HepG2 (cell line): Measurements from ENCODE around the gene ABHD4.

ENCODE experiments used
- AKNA ChIP-seq: sonication (generic); formaldehyde crosslinking; IDR thresholded peaks from 2 replicates; pipeline ENCODE4 v1.4.0; 2020; ENCODE audit warnings: missing genetic modification reagents, borderline replicate concordance
- CTCF ChIP-seq: sonication (generic); formaldehyde crosslinking; IDR thresholded peaks from 2 replicates; pipeline ENCODE4 v1.5.0; 2020; ENCODE audit warnings: mild to moderate bottlenecking, missing genetic modification reagents, moderate library complexity
- KLF9 ChIP-seq: IDR thresholded peaks from 2 replicates; pipeline ENCODE4 v1.6.1; 2016; ENCODE audit warnings: low read depth
- MYNN ChIP-seq: sonication (generic); formaldehyde crosslinking; IDR thresholded peaks from 2 replicates; pipeline ENCODE4 v1.4.0; 2020; ENCODE audit warnings: mild to moderate bottlenecking, low read depth, missing genetic modification reagents
- TERF1 ChIP-seq: sonication (generic); formaldehyde crosslinking; IDR thresholded peaks from 2 replicates; pipeline ENCODE4 v1.8.0; 2022; ENCODE audit warnings: mild to moderate bottlenecking, missing genetic modification reagents, moderate library complexity
- ZNF367 ChIP-seq: sonication (generic); formaldehyde crosslinking; IDR thresholded peaks from 2 replicates; pipeline ENCODE4 v1.4.0; 2020; ENCODE audit warnings: missing genetic modification reagents, borderline replicate concordance
- ZNF431 ChIP-seq: sonication (generic); formaldehyde crosslinking; IDR thresholded peaks from 2 replicates; pipeline ENCODE4 v1.9.0; 2022; ENCODE audit warnings: missing genetic modification reagents, low read depth, mild to moderate bottlenecking, borderline replicate concordance

GRCh38 chr14:22593601-22594000 is 4.5 kb upstream of the ABHD4 start:
- TF ChIP-seq CTCF (CRISPR knock-in tag) (no peak), ZNF431 (CRISPR knock-in tag) (no peak), AKNA (CRISPR knock-in tag) (no peak), KLF9 (CRISPR knock-in tag) (no peak), TERF1 (CRISPR knock-in tag) (no peak), ZNF367 (CRISPR knock-in tag) (no peak), MYNN (CRISPR knock-in tag) (no peak)
